ENCODE data around the gene ERBB4. TPM values are rescaled to one million over a fixed set of nuclear protein-coding genes. Genes with fewer than 3 reads are reported as not detected.

ERBB4 gene
- total and polyA plus RNA-seq, 7 donors: under 0.01 to 0.33 (median 0.08) TPM; not detected in 1

- H3K27ac ChIP-seq: no peak overlapping the region
- no peak overlapping the region for H3K4me3 ChIP-seq
- no peaks in the 10 kb centered on the region for H3K9me3 ChIP-seq
- H3K36me3 ChIP-seq: no peaks in the 10 kb centered on the region
- peaks cover 0 to 14% (median 5%) of the 10 kb centered on the region in 4 donors for H3K4me1 ChIP-seq
- 88 to 94% methylated on average over 3 of the region's 3 CpGs for WGBS, 2 donors
- intact Hi-C loops (cut with DNase I): no loop called here
- no peak for DNase-seq
- no peaks in the 10 kb centered on the region for H3K27me3 ChIP-seq
- TF ChIP-seq EP300 (IDR thresholded peaks at IDR 0.05) (no peak), POLR2A (IDR thresholded peaks at IDR 0.05) (no peak), CTCF (IDR thresholded peaks at IDR 0.05) (no peak), POLR2AphosphoS5 (IDR thresholded peaks at IDR 0.05) (no peak)
Observed at GRCh38 chr2:212454149-212454548, 84.5 kb downstream of the ERBB4 start.

GRCh38 chr2:212451786-212452231 lies 86.8 kb downstream of the ERBB4 start:
- 40 to 41% methylated on average over 1 of the region's 1 CpG for WGBS, 2 donors
- Histone ChIP-seq H3K27ac (no peak overlapping the region), H3K9me3 (no peaks in the 10 kb centered on the region), H3K27me3 (no peaks in the 10 kb centered on the region), H3K4me1 (peaks cover 0 to 14% (median 5%) of the 10 kb centered on the region in 4 donors), H3K4me3 (no peak overlapping the region), H3K36me3 (no peaks in the 10 kb centered on the region)
- intact Hi-C loops (cut with DNase I): no loop called here
- DNase-seq: no peak
- TF ChIP-seq CTCF (IDR thresholded peaks at IDR 0.05) (no peak), POLR2AphosphoS5 (IDR thresholded peaks at IDR 0.05) (no peak), POLR2A (IDR thresholded peaks at IDR 0.05) (no peak), EP300 (IDR thresholded peaks at IDR 0.05) (no peak)

GRCh38 chr2:212448698-212449097 lies 89.9 kb downstream of the ERBB4 start:
- no peak overlapping the region for H3K27ac ChIP-seq
- whole genome bisulfite sequencing, 2 donors: 76 to 86% methylated on average over 1 of the region's 1 CpG
- no peaks in the 10 kb centered on the region for H3K36me3 ChIP-seq
- H3K9me3 ChIP-seq: no peaks in the 10 kb centered on the region
- no peaks in the 10 kb centered on the region for H3K27me3 ChIP-seq
- H3K4me3 ChIP-seq: no peak overlapping the region
- TF ChIP-seq POLR2AphosphoS5 (IDR thresholded peaks at IDR 0.05): no peak
- no peak for TF ChIP-seq EP300 (IDR thresholded peaks at IDR 0.05)
- TF ChIP-seq POLR2A (IDR thresholded peaks at IDR 0.05): no peak
- TF ChIP-seq CTCF (IDR thresholded peaks at IDR 0.05): no peak
- H3K4me1 ChIP-seq: peaks cover 0 to 14% (median 5%) of the 10 kb centered on the region in 4 donors
- no peak for DNase-seq
- intact Hi-C loops (cut with DNase I): no loop called here

GRCh38 chr2:212441821-212442220 lies 96.8 kb downstream of the ERBB4 start:
- H3K4me1 ChIP-seq: no peaks in the 10 kb centered on the region
- peaks cover 0 to 5% (median 3%) of the 10 kb centered on the region in 4 donors for H3K9me3 ChIP-seq
- no peaks in the 10 kb centered on the region for H3K27me3 ChIP-seq
- DNase-seq: no peak
- H3K27ac ChIP-seq: no peak overlapping the region
- no peak overlapping the region for H3K4me3 ChIP-seq
- intact Hi-C loops (cut with DNase I): no loop called here
- no peaks in the 10 kb centered on the region for H3K36me3 ChIP-seq
- TF ChIP-seq EP300 (IDR thresholded peaks at IDR 0.05) (no peak), POLR2AphosphoS5 (IDR thresholded peaks at IDR 0.05) (no peak), POLR2A (IDR thresholded peaks at IDR 0.05) (no peak), CTCF (IDR thresholded peaks at IDR 0.05) (no peak)
- WGBS, 2 donors: 78 to 81% methylated on average over 4 of the region's 4 CpGs

GRCh38 chr2:212441141-212441540 lies 97.5 kb downstream of the ERBB4 start:
- intact Hi-C loops (cut with DNase I): no loop called here
- Histone ChIP-seq H3K4me3 (no peak overlapping the region), H3K4me1 (no peaks in the 10 kb centered on the region), H3K36me3 (no peaks in the 10 kb centered on the region), H3K27me3 (no peaks in the 10 kb centered on the region), H3K27ac (no peak overlapping the region), H3K9me3 (peaks cover 0 to 5% (median 3%) of the 10 kb centered on the region in 4 donors)
- WGBS, 2 donors: 88 to 90% methylated on average over 1 of the region's 1 CpG
- TF ChIP-seq CTCF (IDR thresholded peaks at IDR 0.05) (no peak), EP300 (IDR thresholded peaks at IDR 0.05) (no peak), POLR2AphosphoS5 (IDR thresholded peaks at IDR 0.05) (no peak), POLR2A (IDR thresholded peaks at IDR 0.05) (no peak)
- no peak for DNase-seq
